Subcutaneous abdominal adipose tissue (tissue), 5 donors: ENCODE measurements around the gene SATB1.
"Not testable (repeated sequence)": the region's sequence is repeated elsewhere in the genome, so short reads cannot be mapped to it uniquely, and the experiment has no call there.

Experiments
- H3K27ac ChIP-seq: one replicate; pipeline ENCODE4 v1.7.0; 2013; ENCODE audit warnings: low read depth, mild to moderate bottlenecking, inconsistent platforms, low read length, moderate library complexity
- H3K27me3 ChIP-seq, 5 donors: one replicate each; pipeline ENCODE4 v1.7.0; 2013; ENCODE audit warnings: low read length in 5 of 5, inconsistent platforms in 1 of 5; ENCODE audit not compliant: control insufficient read depth in 5 of 5, insufficient read depth in 4 of 5
- H3K36me3 ChIP-seq, 5 donors: one replicate each; pipeline ENCODE4 v1.7.0; 2013; ENCODE audit warnings: low read length in 5 of 5; ENCODE audit not compliant: control insufficient read depth in 5 of 5, insufficient read depth in 5 of 5
- H3K4me1 ChIP-seq, 5 donors: one replicate each; pipeline ENCODE4 v1.7.0; 2013; ENCODE audit warnings: low read length in 5 of 5, mild to moderate bottlenecking in 3 of 5, moderate library complexity in 1 of 5; ENCODE audit not compliant: control insufficient read depth in 5 of 5, insufficient read depth in 5 of 5
- H3K4me3 ChIP-seq, 5 donors: one replicate each; pipeline ENCODE4 v1.7.0; 2013; ENCODE audit warnings: low read length in 5 of 5, low read depth in 1 of 5
- H3K9ac ChIP-seq, 5 donors: one replicate each; pipeline ENCODE4 v1.7.0; 2013; ENCODE audit warnings: low read length in 5 of 5, mild to moderate bottlenecking in 4 of 5, moderate library complexity in 3 of 5
- H3K9me3 ChIP-seq, 5 donors: one replicate each; pipeline ENCODE4 v1.7.0; 2013; ENCODE audit warnings: low read length in 5 of 5; ENCODE audit not compliant: control insufficient read depth in 5 of 5
- donor health status: healthy.
- donor health status: healthy.
- donor health status: healthy.
- donor health status: healthy.
- donor health status: healthy.

SATB1 gene

DNA sequence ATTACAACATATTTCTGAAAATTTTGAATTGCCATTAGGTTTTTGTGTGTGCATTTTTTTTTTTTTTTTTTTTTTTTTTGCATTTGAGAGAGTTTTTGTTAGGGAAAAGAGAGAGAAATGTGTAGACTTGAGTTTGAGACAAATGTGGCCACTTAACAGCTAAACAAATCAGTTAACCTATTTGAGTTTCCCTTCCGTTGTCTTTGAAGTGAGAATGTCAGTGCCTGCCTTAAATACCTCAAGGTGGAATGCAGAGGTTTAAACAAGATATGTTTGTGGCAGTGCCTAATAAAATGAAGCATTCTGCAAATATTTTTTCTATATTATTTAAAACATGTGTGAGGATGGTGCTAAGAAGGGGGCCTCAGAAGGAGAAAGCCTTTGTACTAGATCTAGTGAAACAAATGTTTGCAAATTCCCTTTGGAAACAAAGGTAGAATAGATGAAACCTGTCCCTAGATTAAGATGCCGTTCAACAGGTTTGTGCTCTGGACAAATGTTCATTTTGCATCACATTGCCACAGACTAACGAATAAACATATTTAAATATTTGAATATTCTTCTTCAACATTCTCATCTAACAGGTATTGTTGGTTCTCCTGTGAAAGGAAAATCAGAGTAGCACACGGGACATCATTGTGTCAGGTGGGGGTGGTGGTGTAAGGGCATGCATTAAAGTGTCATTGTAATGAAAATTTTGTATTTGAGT is 80.7 kb downstream of the SATB1 start:
- H3K36me3 ChIP-seq: peaks cover 8 to 12% (median 9%) of the 10 kb centered on the region in 5 donors
- no peak overlapping the region for H3K9ac ChIP-seq
- no peaks in the 10 kb centered on the region for H3K4me1 ChIP-seq
- no peaks in the 10 kb centered on the region for H3K27me3 ChIP-seq
- no peak overlapping the region for H3K4me3 ChIP-seq
- no peaks in the 10 kb centered on the region for H3K9me3 ChIP-seq
- H3K27ac ChIP-seq: no peak overlapping the region

GRCh38 chr3:18343809-18344208 is 81.3 kb downstream of the SATB1 start:
- H3K27me3 ChIP-seq: no peaks in the 10 kb centered on the region
- no peaks in the 10 kb centered on the region for H3K4me1 ChIP-seq

GRCh38 chr3:18338827-18339514 is 86.2 kb downstream of the SATB1 start:
- no peak overlapping the region for H3K9ac ChIP-seq
- no peaks in the 10 kb centered on the region for H3K9me3 ChIP-seq
- H3K27me3 ChIP-seq: no peaks in the 10 kb centered on the region
- H3K4me1 ChIP-seq: no peaks in the 10 kb centered on the region
- no peak overlapping the region for H3K4me3 ChIP-seq
- no peaks in the 10 kb centered on the region for H3K36me3 ChIP-seq
- H3K27ac ChIP-seq: no peak overlapping the region

More at GRCh38 chr3:18343809-18344208, 81.3 kb downstream of the SATB1 start:
- Histone ChIP-seq H3K9me3 (no peaks in the 10 kb centered on the region), H3K36me3 (peaks cover 1 to 6% (median 2%) of the 10 kb centered on the region in 5 donors), H3K4me3 (no peak overlapping the region), H3K9ac (no peak overlapping the region), H3K27ac (no peak overlapping the region)

GRCh38 chr3:18337231-18337630 is 87.9 kb downstream of the SATB1 start:
- no peaks in the 10 kb centered on the region for H3K36me3 ChIP-seq
- H3K27me3 ChIP-seq: no peaks in the 10 kb centered on the region
- no peak overlapping the region for H3K9ac ChIP-seq
- no peaks in the 10 kb centered on the region for H3K4me1 ChIP-seq
- H3K27ac ChIP-seq: no peak overlapping the region
- H3K4me3 ChIP-seq: no peak overlapping the region
- H3K9me3 ChIP-seq: no peaks in the 10 kb centered on the region

DNA sequence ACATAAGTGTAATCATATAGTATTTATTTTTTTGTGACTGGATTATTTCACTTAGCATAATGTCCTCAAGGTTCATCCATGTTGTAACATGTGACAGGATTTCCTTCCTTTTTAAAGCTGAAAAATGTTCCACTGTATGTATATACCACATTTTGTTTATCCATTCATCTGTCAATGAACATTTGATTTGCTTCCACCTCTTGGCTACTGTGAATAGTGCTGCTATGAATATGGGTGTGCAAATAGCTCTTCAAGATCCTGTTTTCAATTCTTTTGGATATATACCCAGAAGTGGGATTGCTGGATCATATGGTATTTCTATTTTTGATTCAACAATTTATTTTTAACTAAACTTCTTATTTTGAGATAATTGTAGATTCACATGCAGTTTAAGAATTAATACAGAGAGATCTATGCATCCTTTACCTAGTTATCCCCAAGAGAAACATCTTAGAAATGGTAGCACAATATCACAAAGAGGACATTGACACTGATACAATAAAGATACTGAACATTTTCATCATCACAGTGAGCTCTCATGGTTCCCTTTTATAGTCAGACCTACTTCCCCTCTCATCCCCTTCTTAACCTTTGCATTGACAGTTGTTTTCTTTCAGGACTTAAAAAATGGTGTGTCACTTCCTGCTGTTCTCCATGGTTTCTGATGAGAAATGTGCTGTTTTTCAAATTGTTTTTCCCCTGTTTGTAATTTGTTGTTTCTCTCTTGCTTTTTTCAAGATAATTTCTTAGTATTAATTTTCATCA is 90.1 kb downstream of the SATB1 start:
- H3K4me1 ChIP-seq: no peaks in the 10 kb centered on the region
- H3K27me3 ChIP-seq: no peaks in the 10 kb centered on the region
- no peaks in the 10 kb centered on the region for H3K9me3 ChIP-seq
- H3K27ac ChIP-seq: no peak overlapping the region
- no peaks in the 10 kb centered on the region for H3K36me3 ChIP-seq
- H3K4me3 ChIP-seq: no peak overlapping the region
- no peak overlapping the region for H3K9ac ChIP-seq

DNA sequence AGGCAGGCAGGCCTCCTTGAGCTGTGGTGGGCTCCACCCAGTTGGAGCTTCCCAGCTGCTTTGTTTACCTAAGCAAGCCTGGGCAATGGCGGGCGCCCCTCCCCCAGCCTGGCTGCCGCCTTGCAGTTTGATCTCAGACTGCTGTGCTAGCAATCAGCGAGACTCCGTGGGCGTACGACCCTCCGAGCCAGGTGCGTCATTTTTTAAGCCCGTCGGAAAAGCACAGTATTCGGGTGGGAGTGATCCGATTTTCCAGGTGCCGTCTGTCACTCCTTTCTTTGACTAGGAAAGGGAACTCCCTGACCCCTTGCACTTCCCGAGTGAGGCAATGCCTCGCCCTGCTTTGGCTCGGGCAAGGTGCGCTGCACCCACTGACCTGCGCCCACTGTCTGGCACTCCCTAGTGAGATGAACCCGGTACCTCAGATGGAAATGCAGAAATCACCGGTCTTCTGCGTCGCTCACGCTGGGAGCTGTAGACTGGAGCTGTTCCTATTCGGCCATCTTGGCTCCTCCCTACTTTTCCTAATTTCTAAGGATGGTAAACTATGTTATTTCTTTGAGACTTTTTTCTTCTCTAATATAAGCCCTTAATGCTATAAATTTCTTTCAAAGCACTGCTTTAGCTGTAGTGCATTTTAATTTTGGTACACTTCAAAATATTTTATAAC is 94.2 kb downstream of the SATB1 start:
- not testable (repeated sequence) for H3K4me3 ChIP-seq, H3K27me3 ChIP-seq, H3K27ac ChIP-seq, H3K9me3 ChIP-seq, H3K9ac ChIP-seq, H3K4me1 ChIP-seq, H3K36me3 ChIP-seq

- H3K27me3 ChIP-seq: no peaks in the 10 kb centered on the region
- H3K4me1 ChIP-seq: no peaks in the 10 kb centered on the region
- H3K9ac ChIP-seq: no peak overlapping the region
- H3K27ac ChIP-seq: no peak overlapping the region
- no peak overlapping the region for H3K4me3 ChIP-seq
- H3K9me3 ChIP-seq: no peaks in the 10 kb centered on the region
- no peaks in the 10 kb centered on the region for H3K36me3 ChIP-seq
These were observed 117.0 kb downstream of the SATB1 start for GRCh38 chr3:18308096-18308650.

- Histone ChIP-seq H3K9me3 (no peaks in the 10 kb centered on the region), H3K36me3 (no peaks in the 10 kb centered on the region), H3K27ac (no peak overlapping the region)
These were observed 117.6 kb downstream of the SATB1 start for GRCh38 chr3:18307529-18307928.

GRCh38 chr3:18302517-18302916 is 122.6 kb downstream of the SATB1 start:
- no peak overlapping the region for H3K4me3 ChIP-seq
- H3K9me3 ChIP-seq: peaks cover 0 to 3% (median 0%) of the 10 kb centered on the region in 5 donors
- H3K27me3 ChIP-seq: no peaks in the 10 kb centered on the region
- H3K9ac ChIP-seq: no peak overlapping the region
- no peaks in the 10 kb centered on the region for H3K4me1 ChIP-seq
- H3K36me3 ChIP-seq: no peaks in the 10 kb centered on the region
- no peak overlapping the region for H3K27ac ChIP-seq

More at GRCh38 chr3:18307529-18307928, 117.6 kb downstream of the SATB1 start:
- no peak overlapping the region for H3K4me3 ChIP-seq
- no peak overlapping the region for H3K9ac ChIP-seq
- no peaks in the 10 kb centered on the region for H3K4me1 ChIP-seq
- no peaks in the 10 kb centered on the region for H3K27me3 ChIP-seq
